Breast epithelium (tissue), 3 donors: ENCODE data around the gene SHISA2.

ENCODE experiments used
- POLR2A ChIP-seq: fragments of 450-650 bp; IDR thresholded peaks from one replicate; pipeline ENCODE4 v1.6.1; 2016; ENCODE audit warnings: antibody characterized with exemption, mild to moderate bottlenecking, moderate library complexity
- POLR2AphosphoS5 ChIP-seq, 3 donors: sonication (generic); formaldehyde crosslinking; IDR thresholded peaks; one replicate each; pipeline ENCODE4 v1.6.1; 2017; ENCODE audit warnings: antibody characterized with exemption in 3 of 3

GRCh38 chr13:26022538-26023292 is 29.1 kb downstream of the SHISA2 start:
- no peak for TF ChIP-seq POLR2AphosphoS5 (IDR thresholded peaks at IDR 0.05)
- TF ChIP-seq POLR2A = no peak
